Measurements from ENCODE around the gene TIMP2. TPM values are rescaled to one million over a fixed set of nuclear protein-coding genes. Genes with fewer than 3 reads are reported as not detected.
"Not testable (repeated sequence)": the region's sequence is repeated elsewhere in the genome, so short reads cannot be mapped to it uniquely, and the experiment has no call there.

The TIMP2 gene
- total RNA-seq, result 29.6 TPM

GRCh38 chr17:78925234-78925633 is at the start of gene TIMP2:
TIMP2 (minus strand) TSS chr17:78925387; CDS start chr17:78925088, 299 bp downstream.
- peak in 2 of 3 donors; percentile 84 to 89 for DNase-seq (ENCODE audit: low read depth in 2 of 3, low spot score in 2 of 3)

GRCh38 chr17:78973792-78974520 is 48.8 kb upstream of the TIMP2 start:
- no peak for DNase-seq (ENCODE audit: low read depth in 2 of 3, low spot score in 2 of 3)

DNA sequence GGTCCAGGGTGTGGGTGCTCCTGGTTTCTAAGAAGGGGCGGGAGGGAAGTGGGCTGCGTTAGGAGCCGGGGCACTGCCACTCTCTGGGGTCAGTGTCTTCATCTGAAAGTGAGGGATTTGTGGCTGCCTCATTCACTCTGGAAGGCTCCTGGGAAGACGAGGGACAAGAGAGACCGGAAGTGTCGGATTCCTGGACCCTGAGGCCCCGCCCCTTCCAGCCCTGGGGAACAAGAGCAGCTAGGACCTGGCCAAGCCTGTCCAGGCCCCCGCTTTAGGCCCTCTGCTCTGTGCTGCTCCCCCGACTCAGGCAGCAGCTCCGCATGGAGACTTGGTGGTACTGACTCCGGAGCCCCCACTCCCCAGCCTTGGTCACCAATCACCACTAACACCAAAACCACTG is 48.0 kb upstream of the TIMP2 start:
- no peak for DNase-seq (ENCODE audit: low read depth in 2 of 3, low spot score in 2 of 3)

DNA sequence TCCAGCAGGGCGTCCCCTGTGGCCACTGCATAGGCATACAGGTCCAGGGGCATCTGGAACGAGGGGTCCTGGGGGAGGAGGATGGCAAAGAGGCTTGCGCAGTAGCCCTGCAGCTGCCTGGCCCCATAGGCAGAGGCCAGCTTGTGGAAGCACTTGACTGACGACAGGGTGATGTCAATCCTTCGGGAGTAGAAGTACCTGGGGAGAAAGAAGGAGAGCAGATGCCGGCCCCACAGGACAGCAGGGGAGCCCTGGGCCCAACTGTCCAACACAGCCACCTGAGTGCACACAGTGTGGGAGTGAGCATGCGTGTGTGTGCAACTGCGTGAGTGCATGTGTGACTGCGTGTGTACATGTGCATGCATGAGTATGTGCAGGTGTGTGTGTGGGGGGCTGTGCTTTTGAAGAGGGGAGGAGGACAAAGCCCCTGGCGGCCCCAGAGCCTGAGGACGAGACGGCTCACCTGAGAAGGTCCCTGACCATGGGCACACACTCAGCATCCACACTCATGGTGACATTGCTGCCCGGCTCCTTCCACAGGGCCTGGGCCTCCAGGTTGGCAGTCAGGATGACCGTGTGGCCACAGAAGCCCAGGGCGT is 47.4 kb upstream of the TIMP2 start:
- no peak for DNase-seq (ENCODE audit: low read depth in 2 of 3, low spot score in 2 of 3)

- no peak for DNase-seq (ENCODE audit: low read depth in 2 of 3, low spot score in 2 of 3)
These were observed 46.7 kb upstream of the TIMP2 start for GRCh38 chr17:78971756-78972506.

- DNase-seq (ENCODE audit: low read depth in 2 of 3, low spot score in 2 of 3), result peak; percentile 65 to 88 (median 79)
These were observed 45.9 kb upstream of the TIMP2 start for GRCh38 chr17:78970834-78971755.

- DNase-seq (ENCODE audit: low read depth in 2 of 3, low spot score in 2 of 3), result no peak
These were observed 44.7 kb upstream of the TIMP2 start for GRCh38 chr17:78969865-78970264.

DNA sequence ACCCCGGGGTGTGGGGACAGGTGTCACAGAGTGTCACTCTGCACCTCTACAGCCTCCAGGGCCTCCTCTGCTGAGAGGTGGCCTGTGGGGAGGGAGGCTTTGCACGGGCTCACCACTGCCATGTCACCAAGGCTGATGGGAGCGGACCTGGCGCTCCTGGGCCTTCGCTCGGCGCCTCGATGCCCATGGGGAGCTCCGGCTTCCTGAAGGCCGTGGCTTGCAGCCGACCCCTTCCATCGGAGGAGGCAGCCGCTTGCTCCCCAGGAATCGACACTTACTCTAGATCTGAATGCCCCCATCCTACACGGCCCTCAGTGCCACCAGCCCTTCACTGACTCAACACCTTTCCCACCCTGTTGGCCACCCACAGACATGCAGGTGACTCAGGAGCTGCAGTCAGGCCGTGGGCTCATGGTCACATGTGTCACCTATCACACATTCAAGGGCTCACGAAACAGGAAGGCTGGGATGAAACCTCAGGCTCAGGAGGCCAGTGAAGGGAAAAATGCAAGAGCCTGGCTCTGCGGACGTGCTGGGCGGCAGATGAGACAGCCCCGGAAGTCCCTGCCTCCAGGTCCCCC is 42.7 kb upstream of the TIMP2 start:
- DNase-seq (ENCODE audit: low read depth in 2 of 3, low spot score in 2 of 3), result no peak

- DNase-seq (ENCODE audit: low read depth in 2 of 3, low spot score in 2 of 3), result no peak
These were observed 41.9 kb upstream of the TIMP2 start for GRCh38 chr17:78966910-78967600.

- no peak for DNase-seq (ENCODE audit: low read depth in 2 of 3, low spot score in 2 of 3)
These were observed 41.1 kb upstream of the TIMP2 start for GRCh38 chr17:78966123-78966813.

DNA sequence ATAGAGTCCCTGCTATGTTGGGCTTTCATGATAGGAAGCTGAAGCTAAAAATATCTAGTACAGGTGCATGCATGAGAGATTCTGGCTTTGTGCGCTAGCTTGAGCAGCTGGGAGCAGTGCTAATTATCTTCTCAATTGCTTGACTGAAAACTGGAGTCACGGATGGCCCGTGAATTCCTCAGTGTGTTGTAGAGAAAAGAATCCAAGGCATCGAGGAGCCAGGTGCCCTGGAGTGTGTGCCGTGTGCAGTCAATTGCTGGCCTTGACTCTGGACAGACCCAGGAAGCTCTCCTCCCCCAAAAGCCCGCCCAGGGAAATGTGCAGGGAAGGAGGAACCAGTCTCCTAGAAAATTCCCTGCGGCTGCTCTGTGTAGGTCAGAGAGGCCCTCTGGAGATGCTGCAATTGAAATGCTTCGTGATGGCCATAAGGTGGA is 40.3 kb upstream of the TIMP2 start:
- no peak for DNase-seq (ENCODE audit: low read depth in 2 of 3, low spot score in 2 of 3)

DNA sequence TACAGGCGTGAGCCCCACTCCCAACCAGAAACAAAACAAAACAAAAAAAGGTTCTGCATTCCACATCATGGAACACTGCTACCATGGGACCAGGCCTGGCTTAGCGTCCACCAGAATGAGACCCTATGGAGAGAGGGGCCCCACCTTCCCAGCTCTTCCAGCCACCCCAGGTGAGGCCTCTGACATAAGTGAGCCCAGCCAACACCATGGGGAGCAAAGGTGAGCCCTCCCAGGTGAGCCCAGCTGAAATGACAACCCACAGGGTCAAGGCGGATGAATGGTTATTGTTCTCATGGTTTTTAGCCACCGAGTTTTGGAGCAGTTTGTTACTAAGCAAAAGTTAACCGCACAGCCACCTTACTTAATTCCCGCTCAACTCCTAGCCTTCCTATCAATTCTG is 38.2 kb upstream of the TIMP2 start:
- no peak for DNase-seq (ENCODE audit: low read depth in 2 of 3, low spot score in 2 of 3)

- DNase-seq (ENCODE audit: low read depth in 2 of 3, low spot score in 2 of 3), result not testable (repeated sequence)
These were observed 37.8 kb upstream of the TIMP2 start for GRCh38 chr17:78962984-78963348.

DNA sequence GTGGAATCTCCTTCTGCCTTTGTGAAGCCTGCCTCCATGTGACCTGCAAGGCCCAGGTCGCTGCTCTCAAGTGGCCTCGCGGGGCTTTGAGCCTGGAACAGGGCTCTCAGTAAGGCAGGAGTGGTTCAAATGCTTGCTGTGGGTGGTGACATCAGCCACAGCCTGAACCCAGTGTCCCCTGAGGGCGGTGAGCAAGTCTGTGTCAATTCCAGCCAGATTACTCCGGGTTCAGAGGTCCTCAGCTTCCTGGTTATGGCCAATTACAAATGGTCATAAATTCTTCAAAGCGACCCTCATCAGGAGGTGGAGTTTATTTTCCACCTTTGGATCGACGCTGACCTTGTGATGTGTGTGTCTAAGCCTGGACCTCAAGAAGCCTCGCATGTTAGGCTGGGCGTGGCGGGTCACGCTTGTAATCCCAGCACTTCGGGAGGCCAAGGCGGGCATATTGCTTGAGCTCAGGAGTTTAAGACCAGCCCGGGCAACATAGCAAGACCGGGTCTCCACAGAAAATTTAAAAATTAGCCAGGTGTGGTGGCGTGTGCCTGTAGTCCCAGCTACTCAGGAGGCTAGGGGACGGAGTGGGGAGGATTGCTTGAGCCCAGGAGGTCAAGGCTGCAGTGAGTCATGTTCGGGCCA is 37.3 kb upstream of the TIMP2 start:
- DNase-seq (ENCODE audit: low read depth in 2 of 3, low spot score in 2 of 3), result no peak

GRCh38 chr17:78961571-78961970 is 36.4 kb upstream of the TIMP2 start:
- DNase-seq (ENCODE audit: low read depth in 2 of 3, low spot score in 2 of 3), result no peak

DNA sequence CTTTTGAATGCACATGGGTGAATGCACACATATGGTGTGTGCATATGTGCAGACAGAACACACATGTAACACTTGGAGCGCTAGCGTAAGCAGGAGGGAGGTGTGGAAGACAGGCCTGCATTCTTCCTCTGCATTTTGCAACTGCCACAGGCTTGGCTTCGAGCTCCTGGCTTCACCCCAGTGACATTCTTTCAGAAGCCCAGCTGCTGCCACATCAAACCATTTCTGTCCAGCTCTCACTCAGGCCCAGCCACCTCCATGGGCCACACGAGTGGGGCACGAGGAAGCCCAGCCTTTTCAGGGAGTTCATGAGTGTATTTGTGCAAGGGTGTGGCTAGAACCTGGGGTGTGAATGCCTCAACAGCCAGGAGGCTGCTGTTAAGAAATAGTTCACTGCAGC is 35.7 kb upstream of the TIMP2 start:
- no peak for DNase-seq (ENCODE audit: low read depth in 2 of 3, low spot score in 2 of 3)

GRCh38 chr17:78959803-78960202 is 34.6 kb upstream of the TIMP2 start:
- DNase-seq (ENCODE audit: low read depth in 2 of 3, low spot score in 2 of 3), result no peak

DNA sequence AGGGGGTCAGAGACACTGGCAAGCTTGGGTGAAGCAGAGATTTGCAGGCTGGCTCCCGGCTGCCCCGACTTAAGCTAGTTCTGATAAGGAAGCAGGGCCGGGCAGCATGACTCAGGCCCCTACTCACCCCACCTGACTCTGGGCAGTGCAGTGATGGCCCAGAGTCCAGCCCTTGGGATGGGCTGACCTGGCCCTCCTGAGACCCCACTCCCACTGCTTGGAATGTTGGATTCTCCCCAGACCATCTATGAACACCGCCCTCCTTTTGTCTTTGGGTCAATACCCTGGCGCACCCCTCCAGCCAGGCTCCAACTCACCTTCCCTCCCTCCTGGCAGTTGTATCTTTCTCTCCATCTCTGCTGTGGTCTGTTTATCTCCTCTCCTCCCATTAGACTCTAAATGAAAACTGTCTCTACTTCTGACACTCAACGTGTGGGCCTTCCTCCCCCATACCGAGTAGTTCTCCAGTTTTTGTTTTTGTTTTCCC is 33.5 kb upstream of the TIMP2 start:
- DNase-seq (ENCODE audit: low read depth in 2 of 3, low spot score in 2 of 3), result no peak

GRCh38 chr17:78957128-78957527 is 31.9 kb upstream of the TIMP2 start:
- DNase-seq (ENCODE audit: low read depth in 2 of 3, low spot score in 2 of 3), result no peak

Measured in hematopoietic multipotent progenitor cell (in vitro differentiated cells).